HG03558 (cell line): ENCODE data around the gene HS1BP3.

ENCODE experiments used
- ATAC-seq: cut with Tn5 transposase; IDR thresholded peaks from one replicate; pipeline ENCODE4 v1.9.1; 2021; ENCODE audit warnings: moderate number of reproducible peaks; ENCODE audit not compliant: unreplicated experiment; ENCODE audit errors: extremely low read depth

HS1BP3 gene

DNA sequence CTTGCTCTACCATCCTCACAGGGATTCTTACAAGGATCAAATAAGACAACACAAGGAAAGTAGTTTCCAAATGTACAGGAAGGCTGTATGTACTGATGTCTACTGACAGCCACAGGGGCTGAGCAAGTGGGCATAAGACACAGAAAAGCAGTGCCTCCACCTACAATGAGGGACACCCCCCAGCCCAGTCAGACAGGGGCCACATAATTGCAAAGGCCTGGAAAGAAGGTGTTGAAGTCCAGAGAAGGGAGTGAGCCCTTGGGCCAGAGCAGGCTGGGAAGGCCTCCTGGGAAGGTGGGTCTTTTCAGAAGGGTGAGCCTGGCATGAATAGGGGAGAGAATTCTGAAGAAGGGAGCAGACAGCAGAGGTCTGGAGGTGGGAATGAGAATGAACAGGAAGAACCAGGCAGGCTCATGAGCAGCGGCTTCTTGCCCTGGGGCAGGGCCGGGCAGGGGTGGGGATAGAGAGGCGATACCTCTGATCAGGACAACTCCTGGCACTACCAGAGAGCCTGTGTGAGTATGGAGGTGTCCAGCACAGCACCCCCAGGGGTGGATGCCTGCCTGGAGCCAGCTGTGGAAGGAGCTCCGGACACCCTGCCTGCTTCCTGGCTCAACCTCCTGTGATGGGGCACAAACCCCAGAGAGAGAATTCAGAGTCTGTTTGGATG lies 30.1 kb downstream of the HS1BP3 start:
- no peak for ATAC-seq

DNA sequence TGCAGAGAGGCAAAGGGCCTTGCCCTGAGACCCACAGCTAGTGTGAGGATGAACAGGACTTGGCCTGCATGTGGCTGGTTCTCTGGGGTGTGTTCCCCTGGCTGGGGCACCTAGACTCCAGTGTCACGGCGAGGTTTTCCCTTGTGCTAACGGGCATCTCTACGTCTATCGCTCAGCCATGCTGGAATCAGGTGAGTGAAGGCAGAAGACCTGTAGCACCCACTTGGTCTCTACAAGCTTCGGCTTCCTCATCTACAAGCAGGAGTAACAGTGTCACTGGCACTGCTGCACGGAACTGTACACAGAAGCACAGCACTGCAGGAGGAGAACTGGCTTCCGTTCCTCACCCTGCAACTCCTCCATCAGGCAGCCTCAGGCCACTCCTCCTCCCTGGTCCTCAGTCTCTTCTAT lies 30.6 kb downstream of the HS1BP3 start:
- no peak for ATAC-seq

DNA sequence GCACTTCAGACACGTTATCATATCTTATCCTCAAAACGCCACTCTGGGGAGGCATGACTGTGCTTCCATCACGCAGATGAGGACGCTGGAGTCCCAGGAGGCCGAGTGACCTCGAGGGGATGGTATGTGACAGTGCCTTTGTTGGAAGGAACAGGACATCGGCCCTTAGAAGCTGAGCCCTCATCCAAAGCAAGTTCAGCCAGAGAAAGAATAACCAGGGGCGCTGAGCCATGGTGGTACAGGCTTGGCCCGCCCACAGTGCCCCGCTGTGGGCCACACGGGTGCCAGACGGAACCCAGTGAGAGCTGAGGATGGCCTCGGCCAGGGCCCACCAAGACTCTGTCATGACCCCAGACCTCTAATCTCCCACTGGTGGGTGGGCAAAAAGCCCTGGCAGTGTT lies 31.3 kb downstream of the HS1BP3 start:
- no peak for ATAC-seq

DNA sequence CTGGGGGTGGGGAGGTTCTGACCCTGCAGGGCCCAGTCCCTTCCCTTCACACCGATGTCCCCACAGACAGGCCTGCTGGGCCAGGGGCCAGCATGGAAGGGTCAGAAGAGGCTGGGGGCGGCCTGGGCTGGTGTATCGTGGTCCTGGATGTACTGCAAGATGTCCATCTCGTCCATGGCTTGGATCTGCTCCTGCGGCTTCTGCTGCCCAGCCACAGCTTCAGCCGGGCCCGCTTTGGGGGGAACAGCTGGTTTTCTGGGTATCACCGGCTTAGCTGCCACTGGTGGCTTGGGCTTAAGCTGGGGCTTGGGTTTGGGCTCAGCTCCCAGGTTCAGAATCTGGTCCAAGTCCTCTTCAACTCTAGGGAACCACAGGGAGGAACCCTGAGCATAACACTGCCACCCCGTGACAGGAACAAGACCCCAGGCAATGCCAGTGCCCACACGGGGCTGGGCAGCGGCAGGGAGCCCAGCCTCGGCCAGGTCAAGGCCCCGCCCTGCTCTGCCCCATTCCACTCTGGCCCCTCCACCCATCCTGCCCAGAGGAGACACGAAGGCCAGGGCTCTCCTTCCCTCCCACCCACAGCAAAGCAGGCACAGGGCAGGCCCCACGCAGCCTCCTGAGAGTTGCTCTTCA lies 31.9 kb downstream of the HS1BP3 start:
- no peak for ATAC-seq

DNA sequence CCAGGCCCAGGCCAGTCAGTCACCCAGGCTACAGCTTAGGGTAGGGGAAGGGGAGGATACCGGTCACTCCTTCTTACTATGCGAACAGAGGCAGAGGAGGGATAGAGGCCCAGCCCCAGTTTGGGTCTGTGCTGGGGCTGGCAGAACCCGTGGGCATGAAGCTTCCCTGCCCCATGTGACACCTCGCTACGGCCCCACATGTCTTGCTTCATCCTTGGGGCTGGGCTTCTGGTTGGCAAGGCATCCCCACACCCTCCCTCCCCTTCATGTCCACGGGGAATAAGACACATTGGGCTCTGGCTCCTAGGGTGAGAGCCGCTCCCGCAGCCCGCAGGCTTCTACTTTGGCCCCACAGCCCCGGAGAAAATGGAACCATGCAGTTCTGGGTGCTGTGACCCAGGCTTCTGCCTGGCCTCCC lies 32.4 kb downstream of the HS1BP3 start:
- ATAC-seq, result no peak

DNA sequence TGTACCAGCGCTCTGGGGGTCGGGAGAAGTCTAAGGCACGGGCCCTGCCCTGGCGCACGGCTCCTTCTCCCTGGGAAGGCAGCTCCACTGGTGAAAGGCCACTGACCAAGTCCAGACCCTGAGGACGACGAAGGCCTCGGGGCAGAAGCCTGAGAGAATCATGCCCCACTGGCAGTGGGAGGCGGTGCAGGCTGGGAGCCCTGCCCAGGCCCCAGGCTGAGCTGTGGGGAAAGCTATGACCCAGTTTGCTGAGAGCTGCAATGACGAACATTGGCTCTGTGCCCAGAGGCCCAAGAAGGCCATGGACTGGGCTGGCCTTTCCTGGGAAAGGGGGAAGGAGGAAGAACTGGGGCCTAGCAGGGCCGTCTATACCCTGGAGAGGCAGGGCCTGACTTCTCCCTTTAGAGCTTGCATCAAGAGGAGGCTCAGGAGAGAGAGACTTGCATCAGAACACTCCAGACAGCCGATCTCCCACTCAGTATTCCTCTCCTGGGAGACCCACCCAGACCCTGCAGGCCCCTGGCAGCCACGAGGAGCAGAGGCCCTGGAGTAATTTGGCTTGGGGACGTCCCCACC lies 32.9 kb downstream of the HS1BP3 start:
- ATAC-seq, result no peak

DNA sequence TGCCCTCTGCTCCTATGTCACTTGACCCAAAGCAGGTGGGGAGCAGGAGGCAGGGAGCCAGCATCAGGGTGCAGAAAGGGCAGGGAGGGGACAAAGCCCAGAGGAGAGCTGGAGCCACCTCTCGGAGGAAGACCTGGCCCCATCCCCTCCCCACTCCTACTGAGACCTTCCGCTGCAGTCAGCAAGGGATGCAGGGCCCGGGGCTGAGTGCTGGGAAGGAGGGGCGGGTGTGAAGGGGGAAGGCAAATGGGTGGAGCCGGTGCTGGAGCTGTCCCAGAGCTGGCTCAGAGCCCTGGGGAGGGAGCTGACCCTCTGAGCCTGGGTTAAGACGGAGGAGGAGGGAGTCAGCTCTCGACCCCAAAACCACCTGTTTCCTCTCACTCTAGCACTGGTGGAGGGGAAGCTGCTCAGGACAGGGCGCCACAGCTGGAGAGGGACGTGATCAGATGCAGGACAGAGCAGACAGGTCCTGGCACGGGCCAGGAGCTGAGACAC lies 33.8 kb downstream of the HS1BP3 start:
- ATAC-seq, result no peak

DNA sequence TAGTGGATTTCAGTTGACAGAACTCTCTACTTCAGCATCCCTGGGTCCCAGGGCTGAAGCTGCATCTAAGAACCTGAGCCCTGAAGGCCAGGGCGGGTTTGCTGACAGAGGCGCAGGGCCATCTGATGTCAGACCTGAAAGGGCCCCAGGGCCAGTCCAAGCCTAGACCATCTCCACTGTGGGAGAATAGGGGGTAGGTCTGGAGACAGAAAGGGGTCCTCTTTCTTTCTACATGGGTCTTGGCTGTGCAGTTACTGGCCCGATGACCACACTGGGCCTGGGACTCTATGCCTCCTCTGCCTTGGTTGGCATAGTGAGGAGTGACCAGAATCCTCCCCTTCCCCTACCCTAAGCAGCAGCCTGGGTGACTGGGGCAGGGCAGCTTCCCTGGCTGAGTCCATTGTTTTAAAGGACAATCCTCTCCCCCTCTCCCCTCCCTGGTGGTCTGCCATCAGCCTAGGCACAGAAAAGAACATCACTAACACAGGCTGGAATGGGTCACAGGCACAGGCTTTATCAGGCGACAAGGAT lies 34.5 kb downstream of the HS1BP3 start:
- ATAC-seq, result no peak

DNA sequence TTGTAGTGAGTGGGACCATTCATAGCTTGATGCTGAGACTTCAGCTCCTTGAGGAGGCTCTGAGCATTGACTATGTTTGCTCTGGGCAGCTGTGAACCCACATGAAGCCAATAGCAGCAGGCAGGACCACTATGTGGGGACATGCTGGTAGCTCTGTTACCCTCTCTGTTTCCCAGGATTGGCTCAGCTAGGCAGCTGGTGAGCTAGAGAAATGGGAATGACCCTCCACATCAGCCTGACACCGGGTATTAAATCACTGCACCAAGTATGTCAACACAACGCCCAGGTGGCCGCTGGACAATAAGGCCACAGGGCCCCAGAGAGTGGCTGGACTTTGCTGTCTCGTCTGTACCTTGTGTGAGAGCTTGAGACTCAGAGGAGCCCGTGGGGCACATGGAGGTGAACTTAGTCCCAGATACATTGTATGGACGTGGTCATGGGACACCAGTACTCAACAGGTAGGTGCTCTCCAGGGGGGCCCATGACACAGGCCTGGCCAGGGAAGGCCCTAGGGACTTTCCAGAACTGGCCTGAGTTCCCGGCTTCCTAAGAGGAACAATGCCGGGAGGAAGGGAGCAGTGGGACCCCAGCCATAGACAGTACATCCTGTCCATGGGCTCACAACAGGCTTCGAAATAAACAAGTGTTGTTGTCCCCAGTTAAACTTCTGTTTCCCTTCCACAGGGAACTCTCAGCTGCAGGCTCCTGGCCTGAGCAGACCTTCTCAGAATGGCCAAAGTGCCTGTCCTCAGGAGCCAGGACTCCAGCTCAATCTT lies 35.2 kb downstream of the HS1BP3 start:
- ATAC-seq, result no peak

DNA sequence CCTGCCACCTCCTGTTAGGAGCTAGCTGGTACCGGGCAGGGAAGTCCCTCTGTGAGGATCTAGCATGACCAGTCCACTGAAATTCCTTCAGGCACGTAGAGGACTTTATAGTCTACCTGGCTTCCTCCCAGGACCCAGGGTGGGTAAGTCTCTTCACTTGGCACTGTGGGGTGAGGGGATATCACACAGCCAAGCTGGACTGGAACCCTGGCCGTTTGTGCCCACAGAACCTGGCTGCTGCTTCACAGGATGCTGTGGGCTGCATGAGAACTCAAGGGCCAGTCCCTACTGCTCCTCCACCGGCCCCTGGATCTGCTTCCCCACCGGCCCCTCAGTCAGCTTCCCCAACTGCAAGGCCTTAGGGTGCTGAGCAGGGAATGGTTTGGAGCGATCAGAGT lies 35.8 kb downstream of the HS1BP3 start:
- ATAC-seq, result no peak

DNA sequence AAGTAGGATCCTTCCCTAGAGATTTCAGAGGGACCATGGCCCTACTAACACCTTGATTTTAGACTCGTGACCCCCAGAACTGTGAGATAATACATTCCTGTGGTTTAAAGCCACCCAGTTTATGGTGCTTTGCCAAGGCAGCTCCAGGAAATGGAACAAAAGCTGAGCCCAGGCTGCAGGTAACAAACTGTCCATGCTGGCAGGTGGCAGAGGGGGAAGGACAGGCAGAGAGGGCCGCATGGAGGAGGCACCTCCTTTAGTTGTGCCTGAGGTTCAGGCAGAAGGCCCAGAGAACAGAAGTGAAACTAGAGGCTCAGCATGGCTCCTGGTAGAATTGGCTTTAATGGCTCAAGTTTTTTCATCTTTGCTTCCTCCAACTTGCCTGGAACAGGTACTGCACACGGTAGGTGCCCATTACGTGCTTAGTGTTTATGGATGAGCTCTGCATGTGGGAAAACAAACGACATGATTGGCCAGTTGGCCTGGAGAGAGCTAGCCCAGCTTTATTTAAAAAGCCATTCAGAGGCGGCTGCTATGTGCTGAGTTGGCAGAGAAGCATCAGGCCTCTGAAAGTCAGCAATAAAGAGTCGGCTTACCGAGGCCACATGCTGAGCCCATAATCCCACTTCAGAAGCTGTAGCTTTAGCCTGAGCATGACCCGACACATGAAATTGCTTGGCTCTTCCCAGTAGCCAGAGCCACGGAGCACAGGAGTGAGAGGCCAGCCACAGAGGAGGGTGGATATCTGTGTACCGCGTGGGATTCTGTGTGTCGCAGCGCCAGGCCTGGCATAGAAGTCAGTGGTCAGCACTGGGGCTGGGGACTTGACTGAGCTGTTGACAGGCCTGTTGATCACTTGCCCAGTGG lies 36.5 kb downstream of the HS1BP3 start:
- no peak for ATAC-seq

DNA sequence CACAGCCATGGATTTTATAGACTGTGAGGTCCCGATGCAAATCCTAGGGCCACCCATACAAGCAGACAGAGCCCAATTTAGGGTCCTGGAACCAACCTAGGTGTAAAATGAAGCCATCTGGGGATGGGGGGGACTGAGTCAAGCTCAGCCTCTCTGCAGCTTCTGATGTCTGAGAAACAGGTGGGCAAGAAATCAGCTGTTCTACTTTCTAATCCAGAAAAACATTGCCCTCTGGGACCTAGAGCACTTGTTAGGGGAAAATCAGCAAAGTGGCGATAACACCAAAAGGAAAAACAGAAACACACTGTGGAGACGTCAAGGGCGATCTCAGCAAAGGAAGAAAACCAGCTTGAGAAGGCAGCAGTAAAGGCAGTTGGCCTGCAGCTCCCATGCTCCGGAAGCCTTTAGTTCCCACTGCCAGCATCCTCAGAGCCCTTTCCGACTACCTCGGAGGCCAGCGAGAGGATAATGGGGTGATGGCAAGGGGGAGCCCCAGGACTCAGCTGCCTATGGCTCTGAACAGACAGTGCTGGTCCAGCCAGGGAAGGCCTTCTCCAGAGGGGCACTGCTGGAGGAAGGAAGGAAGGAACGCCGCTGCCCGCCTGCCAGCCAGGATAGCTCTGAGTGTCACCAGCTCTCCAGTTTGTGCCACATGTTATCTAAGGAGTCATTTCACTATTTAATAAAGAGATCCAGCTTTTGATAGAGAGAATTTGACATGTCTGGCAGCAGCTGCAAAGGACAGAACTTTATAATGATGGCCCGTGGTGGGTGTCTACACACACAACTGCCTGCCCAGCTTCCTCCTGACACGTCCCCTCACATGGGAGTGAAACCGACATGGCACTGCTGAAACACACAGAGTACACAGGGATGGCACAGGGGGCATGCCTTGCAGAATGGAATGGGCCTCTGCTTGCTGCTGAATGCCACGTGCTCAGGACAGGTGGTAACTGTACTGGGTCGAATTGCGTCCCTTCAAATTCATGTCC lies 37.7 kb downstream of the HS1BP3 start:
- ATAC-seq, result no peak

DNA sequence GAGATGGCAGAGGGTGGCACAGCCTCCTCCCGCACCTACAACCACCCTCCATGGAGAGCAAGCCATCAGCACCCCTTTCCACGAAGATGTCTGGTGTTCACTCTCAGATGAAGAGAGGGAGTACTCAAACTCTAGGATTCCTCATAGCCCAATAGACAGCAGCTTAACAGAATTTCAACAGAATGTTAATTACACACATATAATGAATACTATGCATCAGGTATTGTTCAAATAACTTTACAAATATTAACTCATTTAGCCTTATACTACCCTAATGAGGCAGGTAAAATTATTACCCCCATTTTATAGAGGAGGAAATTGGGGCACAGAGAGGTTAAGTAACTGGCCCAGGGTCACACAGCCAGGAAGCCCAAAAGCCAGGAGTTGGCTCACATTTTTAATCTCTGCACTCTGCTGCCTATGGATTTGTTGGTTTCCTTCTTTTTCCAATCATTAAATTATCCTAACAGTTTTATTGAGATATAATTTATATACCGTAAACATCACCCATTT lies 39.0 kb downstream of the HS1BP3 start:
- no peak for ATAC-seq

DNA sequence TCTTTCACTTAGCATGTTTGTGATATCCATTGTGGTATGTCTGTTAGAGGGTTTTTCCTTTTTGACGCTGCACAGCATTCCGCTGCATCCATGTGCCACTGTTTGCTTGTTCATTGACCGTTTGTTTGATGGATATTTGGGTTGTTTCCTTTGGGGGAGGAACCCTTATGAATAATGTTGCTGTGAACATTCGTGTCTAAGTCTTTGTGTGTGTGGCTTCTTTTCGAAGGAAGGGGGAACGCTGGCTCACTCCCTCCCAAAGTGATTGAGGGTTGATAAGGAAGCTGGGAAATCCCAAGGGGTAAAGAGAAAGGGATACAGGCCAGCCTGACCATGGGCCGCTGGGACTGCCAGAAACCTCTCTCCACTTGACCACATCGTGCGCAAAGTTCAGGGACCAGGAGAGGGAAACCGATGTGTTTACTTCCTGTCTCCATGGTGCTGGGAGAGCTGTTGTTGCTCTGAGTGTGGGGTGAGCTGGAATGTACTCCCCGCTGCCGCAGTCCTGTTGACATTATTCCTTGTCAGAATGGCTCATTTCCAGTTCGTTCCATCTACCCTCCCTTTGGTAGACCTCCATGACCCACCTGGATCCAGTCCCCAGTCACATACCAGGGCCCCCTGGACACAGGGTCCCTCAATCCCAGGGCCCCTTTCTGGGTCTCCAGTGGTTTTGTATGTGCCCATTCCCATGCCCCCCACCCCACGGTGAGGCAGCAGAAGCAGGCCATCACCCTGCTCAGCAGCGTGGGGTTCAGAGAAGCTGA lies 39.6 kb downstream of the HS1BP3 start:
- no peak for ATAC-seq

DNA sequence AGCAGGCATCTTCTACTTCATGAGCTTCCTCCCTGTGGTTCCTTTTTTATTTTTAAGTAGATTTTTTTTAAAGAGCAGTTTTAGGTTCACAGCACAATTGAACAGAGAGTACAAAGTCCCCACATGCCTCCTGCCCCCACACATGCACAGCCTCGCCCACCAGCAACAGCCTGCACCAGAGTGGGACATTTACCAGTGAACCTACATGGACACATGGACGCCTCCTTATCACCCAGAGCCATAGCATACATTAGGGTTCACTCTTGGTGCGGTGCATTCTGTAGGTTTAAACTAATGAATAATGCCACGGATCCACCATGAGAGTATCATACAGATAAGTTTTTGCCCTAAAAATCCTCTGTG lies 40.9 kb downstream of the HS1BP3 start:
- ATAC-seq, result no peak

DNA sequence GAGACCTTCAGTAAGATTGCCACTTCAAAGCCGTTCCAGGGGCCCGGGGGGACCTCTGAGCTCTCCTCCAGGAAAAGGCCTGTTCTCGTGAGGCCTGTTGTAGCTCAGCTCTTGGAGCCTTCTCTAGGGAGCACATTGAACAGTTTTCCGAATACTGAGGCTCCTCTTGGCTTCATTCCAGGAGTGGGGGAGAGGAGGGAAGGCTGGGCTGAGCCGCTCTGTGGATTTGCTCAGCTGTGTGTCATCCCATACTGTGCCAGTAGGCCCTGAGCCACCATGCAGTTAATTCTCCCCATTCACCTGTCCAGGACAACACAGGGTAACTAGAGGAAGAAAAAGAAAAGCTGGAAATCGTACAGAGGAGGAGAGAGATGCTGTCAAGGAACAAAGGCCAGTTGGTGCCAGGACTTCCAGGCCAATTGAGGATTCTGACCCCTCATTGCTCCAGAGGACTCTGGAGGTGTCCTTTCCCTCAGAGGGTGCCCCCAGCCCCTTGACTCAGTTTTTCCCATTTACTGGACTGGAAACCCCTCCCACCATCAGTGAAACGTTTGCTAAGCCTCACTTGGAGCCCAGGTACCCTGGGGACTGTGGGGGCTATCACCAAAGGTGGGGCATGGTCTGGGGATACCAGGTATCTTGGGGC lies 41.4 kb downstream of the HS1BP3 start:
- no peak for ATAC-seq

DNA sequence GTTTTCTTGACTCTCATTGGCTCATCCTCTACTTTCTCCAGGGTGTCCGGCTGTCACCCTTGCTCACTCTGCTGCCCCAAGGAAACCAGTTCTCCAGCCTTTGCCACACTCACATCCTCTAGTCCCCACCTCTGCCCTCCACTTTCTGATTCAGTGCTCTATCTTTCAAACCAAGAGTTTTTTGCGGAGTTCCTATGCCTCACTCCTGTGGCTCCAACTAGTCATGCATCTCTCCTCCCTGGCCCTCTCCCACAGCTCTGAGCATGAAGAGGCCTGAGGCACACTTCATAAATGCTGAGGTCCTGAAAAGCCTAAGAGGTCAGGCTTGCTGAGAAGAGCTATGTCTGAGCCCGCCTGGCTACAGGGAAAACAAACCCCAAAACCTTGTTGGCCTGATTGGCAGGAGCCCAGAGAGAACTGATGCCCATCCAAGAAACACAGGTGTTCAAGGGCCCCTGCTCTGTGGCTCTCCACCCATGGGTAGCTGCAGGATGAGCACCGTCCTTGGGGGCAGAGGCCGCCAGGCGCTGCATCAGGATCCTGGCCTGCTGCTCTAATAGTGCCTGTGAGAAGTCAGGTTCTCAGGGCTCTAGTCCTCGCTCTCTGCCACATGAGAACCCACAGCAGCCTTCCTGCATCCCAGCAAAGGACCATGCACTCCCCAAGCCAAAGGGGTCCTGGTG lies 42.1 kb downstream of the HS1BP3 start:
- ATAC-seq, result no peak
